ENCODE measurements around the gene GATA1.

- TF ChIP-seq CTCF (IDR thresholded peaks at IDR 0.05) (no peak), ZFX (IDR thresholded peaks at IDR 0.05; ENCODE audit: borderline replicate concordance) (no peak)
Observed at GRCh38 chrX:48818098-48818497, 31.7 kb downstream of the GATA1 start.
